Activated naive CD4-positive, alpha-beta T cell treated with anti-CD3 and anti-CD28 coated beads, Interleukin-2, amount 50 U/mL, for 24 hours (primary cell): ENCODE results near the gene FPGS.
A peak's percentile ranks its signal among the peaks of the same experiment; 100 is the strongest.
"Not testable (repeated sequence)": the region's sequence is repeated elsewhere in the genome, so short reads cannot be mapped to it uniquely, and the experiment has no call there.

Experiments
- H3K27ac Mint-ChIP-seq: one replicate; pipeline ENCODE4 v1.8.0; 2021; ENCODE audit warnings: mild to moderate bottlenecking, mixed read lengths
- H3K27me3 Mint-ChIP-seq: one replicate; pipeline ENCODE4 v1.8.0; 2021; ENCODE audit warnings: mixed read lengths
- H3K36me3 Mint-ChIP-seq: one replicate; pipeline ENCODE4 v1.8.0; 2021; ENCODE audit warnings: mixed read lengths
- H3K4me1 Mint-ChIP-seq: one replicate; pipeline ENCODE4 v1.8.0; 2021; ENCODE audit warnings: mixed read lengths
- H3K4me3 Mint-ChIP-seq: one replicate; pipeline ENCODE4 v1.8.0; 2021; ENCODE audit warnings: mild to moderate bottlenecking, mixed read lengths
- H3K9me3 Mint-ChIP-seq: one replicate; pipeline ENCODE4 v1.8.0; 2021; ENCODE audit warnings: mixed read lengths

FPGS gene

GRCh38 chr9:127778280-127779135 lies 24.2 kb upstream of the FPGS start, which contains the start of gene SH2D3C:
SH2D3C (minus strand) TSS chr9:127778666; CDS start chr9:127778627, 39 bp downstream.
- H3K4me3 Mint-ChIP-seq: peak within 1 kb of the TSS; percentile 99
- H3K27ac Mint-ChIP-seq: peak within 1 kb of the TSS; percentile 99
- H3K4me1 Mint-ChIP-seq: peaks cover 62% of the 10 kb centered on the region
- H3K36me3 Mint-ChIP-seq: no peaks in the 10 kb centered on the region
- H3K27me3 Mint-ChIP-seq: no peaks in the 10 kb centered on the region
- H3K9me3 Mint-ChIP-seq: no peaks in the 10 kb centered on the region

GRCh38 chr9:127779136-127779981 lies 23.3 kb upstream of the FPGS start:
- H3K4me3 Mint-ChIP-seq: peak overlapping the region; percentile 99
- H3K9me3 Mint-ChIP-seq: no peaks in the 10 kb centered on the region
- no peaks in the 10 kb centered on the region for H3K27me3 Mint-ChIP-seq
- peak overlapping the region; percentile 99 for H3K27ac Mint-ChIP-seq
- H3K36me3 Mint-ChIP-seq: no peaks in the 10 kb centered on the region
- peaks cover 65% of the 10 kb centered on the region for H3K4me1 Mint-ChIP-seq

GRCh38 chr9:127780126-127780885 lies 22.4 kb upstream of the FPGS start:
- Mint-ChIP-seq H3K4me3 (peak overlapping the region; percentile 23), H3K27ac (peak overlapping the region; percentile 90), H3K27me3 (no peaks in the 10 kb centered on the region), H3K36me3 (no peaks in the 10 kb centered on the region), H3K4me1 (peaks cover 69% of the 10 kb centered on the region), H3K9me3 (no peaks in the 10 kb centered on the region)

GRCh38 chr9:127780909-127781308 lies 21.8 kb upstream of the FPGS start:
- not testable (repeated sequence) for H3K27me3 Mint-ChIP-seq, H3K9me3 Mint-ChIP-seq, H3K4me3 Mint-ChIP-seq, H3K36me3 Mint-ChIP-seq
- Mint-ChIP-seq H3K4me1 (peaks cover 69% of the 10 kb centered on the region), H3K27ac (peak overlapping the region; percentile 17)

GRCh38 chr9:127781806-127782205 lies 20.9 kb upstream of the FPGS start:
- H3K27me3 Mint-ChIP-seq: no peaks in the 10 kb centered on the region
- peaks cover 1% of the 10 kb centered on the region for H3K36me3 Mint-ChIP-seq
- H3K4me1 Mint-ChIP-seq: peaks cover 65% of the 10 kb centered on the region
- H3K4me3 Mint-ChIP-seq: peak overlapping the region; percentile 15
- H3K27ac Mint-ChIP-seq: peak overlapping the region; percentile 83
- H3K9me3 Mint-ChIP-seq: no peaks in the 10 kb centered on the region

GRCh38 chr9:127783111-127784008 lies 19.3 kb upstream of the FPGS start:
- H3K4me3 Mint-ChIP-seq: peak overlapping the region; percentile 38
- H3K4me1 Mint-ChIP-seq: peaks cover 67% of the 10 kb centered on the region
- H3K36me3 Mint-ChIP-seq: peaks cover 1% of the 10 kb centered on the region
- no peaks in the 10 kb centered on the region for H3K9me3 Mint-ChIP-seq
- H3K27ac Mint-ChIP-seq: peak overlapping the region; percentile 97
- no peaks in the 10 kb centered on the region for H3K27me3 Mint-ChIP-seq

GRCh38 chr9:127785023-127785932 lies 17.4 kb upstream of the FPGS start:
- Mint-ChIP-seq H3K9me3 (no peaks in the 10 kb centered on the region), H3K4me3 (peak overlapping the region; percentile 93), H3K36me3 (peaks cover 13% of the 10 kb centered on the region), H3K4me1 (peaks cover 67% of the 10 kb centered on the region), H3K27me3 (no peaks in the 10 kb centered on the region), H3K27ac (peak overlapping the region; percentile 85)

- Mint-ChIP-seq H3K36me3 (peaks cover 14% of the 10 kb centered on the region), H3K9me3 (no peaks in the 10 kb centered on the region), H3K4me3 (peak within 1 kb of the TSS; percentile 93), H3K27ac (peak within 1 kb of the TSS; percentile 85), H3K4me1 (peaks cover 68% of the 10 kb centered on the region), H3K27me3 (no peaks in the 10 kb centered on the region)
Observed at GRCh38 chr9:127785933-127786772, 16.5 kb upstream of the FPGS start, which contains the start of gene CDK9. CDK9 (plus strand) TSS chr9:127786034; CDS start chr9:127786149, 115 bp downstream.

- peaks cover 14% of the 10 kb centered on the region for H3K36me3 Mint-ChIP-seq
- H3K27ac Mint-ChIP-seq: peak overlapping the region; percentile 84
- peaks cover 62% of the 10 kb centered on the region for H3K4me1 Mint-ChIP-seq
- H3K4me3 Mint-ChIP-seq: peak overlapping the region; percentile 93
- no peaks in the 10 kb centered on the region for H3K27me3 Mint-ChIP-seq
- no peaks in the 10 kb centered on the region for H3K9me3 Mint-ChIP-seq
Observed at GRCh38 chr9:127786773-127787104, 15.9 kb upstream of the FPGS start.

GRCh38 chr9:127788337-127789011 lies 14.2 kb upstream of the FPGS start:
- Mint-ChIP-seq H3K9me3 (no peaks in the 10 kb centered on the region), H3K27ac (peak overlapping the region; percentile 84), H3K4me3 (peak overlapping the region; percentile 49), H3K4me1 (peaks cover 52% of the 10 kb centered on the region), H3K27me3 (no peaks in the 10 kb centered on the region), H3K36me3 (peaks cover 14% of the 10 kb centered on the region)

- H3K4me1 Mint-ChIP-seq: peaks cover 45% of the 10 kb centered on the region
- peak overlapping the region; percentile 23 for H3K27ac Mint-ChIP-seq
- no peaks in the 10 kb centered on the region for H3K9me3 Mint-ChIP-seq
- H3K27me3 Mint-ChIP-seq: no peaks in the 10 kb centered on the region
- no peak overlapping the region for H3K4me3 Mint-ChIP-seq
- H3K36me3 Mint-ChIP-seq: peaks cover 14% of the 10 kb centered on the region
Observed at GRCh38 chr9:127789179-127789578, 13.5 kb upstream of the FPGS start.

- no peak overlapping the region for H3K27ac Mint-ChIP-seq
- no peak overlapping the region for H3K4me3 Mint-ChIP-seq
- H3K9me3 Mint-ChIP-seq: no peaks in the 10 kb centered on the region
- H3K4me1 Mint-ChIP-seq: peaks cover 38% of the 10 kb centered on the region
- peaks cover 14% of the 10 kb centered on the region for H3K36me3 Mint-ChIP-seq
- H3K27me3 Mint-ChIP-seq: no peaks in the 10 kb centered on the region
Observed at GRCh38 chr9:127790094-127790855, 12.4 kb upstream of the FPGS start.
